ENCODE data around the gene PLAAT4. TPM values are rescaled to one million over a fixed set of nuclear protein-coding genes. Genes with fewer than 3 reads are reported as not detected.

PLAAT4 gene
- total and polyA plus RNA-seq, 2 of the 13 experiments (the other 11 are each of a cell fraction or from before 2014, with no cell fraction given): 0.71 to 1.00 TPM

DNA sequence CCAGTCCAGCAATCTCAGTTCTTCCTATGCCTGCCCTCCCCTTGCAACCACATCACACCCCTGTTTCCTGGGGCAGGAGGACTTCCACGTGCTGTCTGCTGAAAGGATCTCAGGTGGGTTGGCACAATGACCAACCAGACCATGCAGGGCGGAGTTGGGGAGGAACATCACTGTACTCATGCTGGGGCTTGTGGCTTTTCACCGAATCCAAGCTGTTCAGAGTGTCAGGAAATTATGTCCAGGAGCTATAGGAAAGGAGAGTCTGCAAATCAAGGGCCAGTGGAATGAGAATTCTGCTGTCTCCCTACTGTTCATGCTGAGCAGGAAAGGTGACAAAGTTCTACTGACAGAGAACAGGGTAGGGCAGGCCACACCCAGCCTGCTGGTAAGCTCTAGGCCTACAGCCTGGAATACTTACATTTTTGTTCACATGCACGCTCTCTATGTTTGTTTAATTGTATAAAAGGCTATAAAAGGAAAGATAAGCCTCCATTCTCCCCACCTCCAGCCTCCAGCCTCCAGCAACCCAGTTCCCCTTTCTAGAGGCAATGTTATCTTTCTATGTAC, 28.3 kb downstream of the PLAAT4 start:
- Histone ChIP-seq H3K36me3 (replicated peaks in 1 of 2; ENCODE audit: control insufficient read depth in 1 of 2, insufficient read depth in 2 of 2, low read length in 2 of 2) (no peaks in the 10 kb centered on the region), H3K4me2 (ENCODE audit: low read depth, low read length) (no peak overlapping the region), H3K27me3 (ENCODE audit: control insufficient read depth in 1 of 2, insufficient read depth in 2 of 2, low read length in 2 of 2) (no peaks in the 10 kb centered on the region), H3K9me3 (ENCODE audit: low read length) (no peaks in the 10 kb centered on the region), H3K4me3 (replicated peaks in 1 of 3; ENCODE audit: insufficient read depth in 1 of 3, low read depth in 2 of 3, low read length in 3 of 3) (no peak overlapping the region), H3K27ac (ENCODE audit: extremely low read length, insufficient read depth, low read length) (no peak overlapping the region), H3K79me2 (ENCODE audit: insufficient read depth, low read length) (no peaks in the 10 kb centered on the region), H3K4me1 (ENCODE audit: insufficient read depth, low read length) (peaks cover 29% of the 10 kb centered on the region), H2AFZ (ENCODE audit: low read length) (no peak overlapping the region), H3K9ac (ENCODE audit: insufficient read depth, low read depth, low read length) (no peak overlapping the region), H4K20me1 (ENCODE audit: insufficient read depth, low read length) (no peaks in the 10 kb centered on the region)
- no TSS peak for BruUV-seq (replicated peaks)
- in situ Hi-C loops (cut with HindIII; ENCODE audit: extremely low pct_ligation_motif_present, low pct_unique_long_range_greater_than_20kb): no loop called here
- POLR2A ChIA-PET: interaction anchor here (2.4 kb wide), 1 partner anchor 10 kb away, joined by 6 read pairs; no protein-coding TSS in a partner anchor
- intact Hi-C loops (cut with micrococcal nuclease; ENCODE audit: unreplicated experiment): no loop called here
- CTCF ChIA-PET (ENCODE audit: low intra/inter-chr PET ratio, low total read pairs): no interaction called here
- FAIRE-seq: no peak
- 42% methylated on average over 4 of the region's 4 CpGs for WGBS (ENCODE audit: low lambda C conversion rate)
- DNase-seq (ENCODE audit: low spot score): no peak
- ATAC-seq: peak; percentile 35; the same call in 1 of the 3 replicates
- TF ChIP-seq RAD21 (CRISPR knock-in tag; IDR thresholded peaks at IDR 0.05) (no peak), ZNF230 (CRISPR knock-in tag; IDR thresholded peaks at IDR 0.05) (no peak), ZNF296 (CRISPR knock-in tag; conservative IDR thresholded peaks at IDR 0.05) (no peak), NR2C2 (CRISPR knock-in tag; IDR thresholded peaks at IDR 0.05; ENCODE audit: borderline replicate concordance) (no peak), RARG (CRISPR knock-in tag; IDR thresholded peaks at IDR 0.05; ENCODE audit: low read depth) (no peak), IKZF4 (CRISPR knock-in tag; IDR thresholded peaks at IDR 0.05; ENCODE audit: borderline replicate concordance, low read depth, not compliant biosample characterization) (no peak), ZNF121 (CRISPR knock-in tag; IDR thresholded peaks at IDR 0.05) (no peak), ZBTB40 (IDR thresholded peaks at IDR 0.05) (no peak), ZBTB40 (CRISPR knock-in tag; IDR thresholded peaks at IDR 0.05) (no peak), CREB1 (IDR thresholded peaks at IDR 0.05) (no peak), CREB1 (CRISPR knock-in tag; IDR thresholded peaks at IDR 0.05) (no peak)
- TF ChIP-seq, protein P1, sequence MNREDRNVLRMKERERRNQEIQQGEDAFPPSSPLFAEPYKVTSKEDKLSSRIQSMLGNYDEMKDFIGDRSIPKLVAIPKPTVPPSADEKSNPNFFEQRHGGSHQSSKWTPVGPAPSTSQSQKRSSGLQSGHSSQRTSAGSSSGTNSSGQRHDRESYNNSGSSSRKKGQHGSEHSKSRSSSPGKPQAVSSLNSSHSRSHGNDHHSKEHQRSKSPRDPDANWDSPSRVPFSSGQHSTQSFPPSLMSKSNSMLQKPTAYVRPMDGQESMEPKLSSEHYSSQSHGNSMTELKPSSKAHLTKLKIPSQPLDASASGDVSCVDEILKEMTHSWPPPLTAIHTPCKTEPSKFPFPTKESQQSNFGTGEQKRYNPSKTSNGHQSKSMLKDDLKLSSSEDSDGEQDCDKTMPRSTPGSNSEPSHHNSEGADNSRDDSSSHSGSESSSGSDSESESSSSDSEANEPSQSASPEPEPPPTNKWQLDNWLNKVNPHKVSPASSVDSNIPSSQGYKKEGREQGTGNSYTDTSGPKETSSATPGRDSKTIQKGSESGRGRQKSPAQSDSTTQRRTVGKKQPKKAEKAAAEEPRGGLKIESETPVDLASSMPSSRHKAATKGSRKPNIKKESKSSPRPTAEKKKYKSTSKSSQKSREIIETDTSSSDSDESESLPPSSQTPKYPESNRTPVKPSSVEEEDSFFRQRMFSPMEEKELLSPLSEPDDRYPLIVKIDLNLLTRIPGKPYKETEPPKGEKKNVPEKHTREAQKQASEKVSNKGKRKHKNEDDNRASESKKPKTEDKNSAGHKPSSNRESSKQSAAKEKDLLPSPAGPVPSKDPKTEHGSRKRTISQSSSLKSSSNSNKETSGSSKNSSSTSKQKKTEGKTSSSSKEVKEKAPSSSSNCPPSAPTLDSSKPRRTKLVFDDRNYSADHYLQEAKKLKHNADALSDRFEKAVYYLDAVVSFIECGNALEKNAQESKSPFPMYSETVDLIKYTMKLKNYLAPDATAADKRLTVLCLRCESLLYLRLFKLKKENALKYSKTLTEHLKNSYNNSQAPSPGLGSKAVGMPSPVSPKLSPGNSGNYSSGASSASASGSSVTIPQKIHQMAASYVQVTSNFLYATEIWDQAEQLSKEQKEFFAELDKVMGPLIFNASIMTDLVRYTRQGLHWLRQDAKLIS (CRISPR knock-in tag; IDR thresholded peaks at IDR 0.05): no peak
